ENCODE measurements around the gene PFDN4. TPM values are rescaled to one million over a fixed set of nuclear protein-coding genes. Genes with fewer than 3 reads are reported as not detected.

Gene PFDN4
- total and polyA plus RNA-seq, 2 of the 13 experiments (the other 11 are each of a cell fraction or from before 2014, with no cell fraction given) = 59.8 to 227 TPM

DNA sequence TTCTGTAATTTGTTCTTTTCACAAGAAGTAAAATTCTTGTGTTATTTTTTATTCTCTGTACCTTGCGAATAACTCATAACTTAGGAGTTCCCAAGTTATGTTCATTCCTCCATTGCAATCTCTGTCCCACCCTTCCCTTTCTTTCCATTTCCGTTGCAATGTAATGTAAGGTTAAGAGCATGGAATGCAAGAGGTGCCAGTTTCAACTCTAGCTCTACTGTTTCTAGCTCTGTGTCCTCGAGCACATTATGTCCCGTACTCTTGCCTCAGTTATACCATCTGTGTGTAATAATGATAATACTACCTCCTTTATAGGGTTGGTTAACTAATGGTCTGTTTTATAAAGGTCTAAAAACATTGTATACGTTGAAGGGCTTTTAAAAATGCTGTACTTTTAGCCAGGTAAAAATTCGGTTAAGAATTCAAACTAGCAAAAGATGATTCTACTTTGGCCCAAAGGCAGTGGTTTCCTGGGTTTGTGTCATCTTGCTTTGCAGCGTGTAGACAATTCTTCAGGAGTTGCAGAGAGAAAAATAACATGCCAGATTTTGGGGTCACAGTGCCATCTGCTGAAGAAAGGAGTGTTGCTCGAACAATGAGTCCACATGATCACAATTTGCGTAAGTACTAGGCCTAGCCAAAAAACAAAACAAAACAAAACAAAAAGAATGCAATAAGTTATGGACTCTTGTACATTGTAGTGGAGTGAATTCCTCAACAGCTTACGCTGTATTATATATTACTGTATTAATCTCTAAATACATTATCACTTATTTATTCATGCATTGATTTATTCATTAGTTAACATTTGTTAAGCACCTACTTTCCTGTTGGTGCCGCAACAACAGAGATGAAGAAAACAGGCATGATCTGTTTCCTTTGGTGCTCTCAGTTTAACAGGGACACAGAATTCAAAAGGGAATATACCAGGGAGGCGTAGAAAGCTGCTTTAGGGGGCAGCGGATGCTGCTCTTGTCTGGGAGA, 10.0 kb upstream of the PFDN4 start (continued):
- no peak for TF ChIP-seq DPF2 (CRISPR knock-in tag; IDR thresholded peaks at IDR 0.05; ENCODE audit: borderline replicate concordance, low read depth)
- no peak for TF ChIP-seq SIX1 (CRISPR knock-in tag; IDR thresholded peaks at IDR 0.05; ENCODE audit: borderline replicate concordance)
- TF ChIP-seq, protein P1, sequence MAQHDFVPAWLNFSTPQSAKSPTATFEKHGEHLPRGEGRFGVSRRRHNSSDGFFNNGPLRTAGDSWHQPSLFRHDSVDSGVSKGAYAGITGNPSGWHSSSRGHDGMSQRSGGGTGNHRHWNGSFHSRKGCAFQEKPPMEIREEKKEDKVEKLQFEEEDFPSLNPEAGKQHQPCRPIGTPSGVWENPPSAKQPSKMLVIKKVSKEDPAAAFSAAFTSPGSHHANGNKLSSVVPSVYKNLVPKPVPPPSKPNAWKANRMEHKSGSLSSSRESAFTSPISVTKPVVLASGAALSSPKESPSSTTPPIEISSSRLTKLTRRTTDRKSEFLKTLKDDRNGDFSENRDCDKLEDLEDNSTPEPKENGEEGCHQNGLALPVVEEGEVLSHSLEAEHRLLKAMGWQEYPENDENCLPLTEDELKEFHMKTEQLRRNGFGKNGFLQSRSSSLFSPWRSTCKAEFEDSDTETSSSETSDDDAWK (CRISPR knock-in tag; IDR thresholded peaks at IDR 0.05) = no peak
- TF ChIP-seq ZNF766 (CRISPR knock-in tag; IDR thresholded peaks at IDR 0.05; ENCODE audit: borderline replicate concordance) = no peak
- no peak for TF ChIP-seq ZNF615 (CRISPR knock-in tag; IDR thresholded peaks at IDR 0.05; ENCODE audit: borderline replicate concordance)
- no peak for TF ChIP-seq NONO (IDR thresholded peaks at IDR 0.05)
- TF ChIP-seq NONO (CRISPR knock-in tag; conservative IDR thresholded peaks at IDR 0.05) = no peak
- peak; percentile 70 for TF ChIP-seq ZNF24 (IDR thresholded peaks at IDR 0.05)
- TF ChIP-seq, protein P2, sequence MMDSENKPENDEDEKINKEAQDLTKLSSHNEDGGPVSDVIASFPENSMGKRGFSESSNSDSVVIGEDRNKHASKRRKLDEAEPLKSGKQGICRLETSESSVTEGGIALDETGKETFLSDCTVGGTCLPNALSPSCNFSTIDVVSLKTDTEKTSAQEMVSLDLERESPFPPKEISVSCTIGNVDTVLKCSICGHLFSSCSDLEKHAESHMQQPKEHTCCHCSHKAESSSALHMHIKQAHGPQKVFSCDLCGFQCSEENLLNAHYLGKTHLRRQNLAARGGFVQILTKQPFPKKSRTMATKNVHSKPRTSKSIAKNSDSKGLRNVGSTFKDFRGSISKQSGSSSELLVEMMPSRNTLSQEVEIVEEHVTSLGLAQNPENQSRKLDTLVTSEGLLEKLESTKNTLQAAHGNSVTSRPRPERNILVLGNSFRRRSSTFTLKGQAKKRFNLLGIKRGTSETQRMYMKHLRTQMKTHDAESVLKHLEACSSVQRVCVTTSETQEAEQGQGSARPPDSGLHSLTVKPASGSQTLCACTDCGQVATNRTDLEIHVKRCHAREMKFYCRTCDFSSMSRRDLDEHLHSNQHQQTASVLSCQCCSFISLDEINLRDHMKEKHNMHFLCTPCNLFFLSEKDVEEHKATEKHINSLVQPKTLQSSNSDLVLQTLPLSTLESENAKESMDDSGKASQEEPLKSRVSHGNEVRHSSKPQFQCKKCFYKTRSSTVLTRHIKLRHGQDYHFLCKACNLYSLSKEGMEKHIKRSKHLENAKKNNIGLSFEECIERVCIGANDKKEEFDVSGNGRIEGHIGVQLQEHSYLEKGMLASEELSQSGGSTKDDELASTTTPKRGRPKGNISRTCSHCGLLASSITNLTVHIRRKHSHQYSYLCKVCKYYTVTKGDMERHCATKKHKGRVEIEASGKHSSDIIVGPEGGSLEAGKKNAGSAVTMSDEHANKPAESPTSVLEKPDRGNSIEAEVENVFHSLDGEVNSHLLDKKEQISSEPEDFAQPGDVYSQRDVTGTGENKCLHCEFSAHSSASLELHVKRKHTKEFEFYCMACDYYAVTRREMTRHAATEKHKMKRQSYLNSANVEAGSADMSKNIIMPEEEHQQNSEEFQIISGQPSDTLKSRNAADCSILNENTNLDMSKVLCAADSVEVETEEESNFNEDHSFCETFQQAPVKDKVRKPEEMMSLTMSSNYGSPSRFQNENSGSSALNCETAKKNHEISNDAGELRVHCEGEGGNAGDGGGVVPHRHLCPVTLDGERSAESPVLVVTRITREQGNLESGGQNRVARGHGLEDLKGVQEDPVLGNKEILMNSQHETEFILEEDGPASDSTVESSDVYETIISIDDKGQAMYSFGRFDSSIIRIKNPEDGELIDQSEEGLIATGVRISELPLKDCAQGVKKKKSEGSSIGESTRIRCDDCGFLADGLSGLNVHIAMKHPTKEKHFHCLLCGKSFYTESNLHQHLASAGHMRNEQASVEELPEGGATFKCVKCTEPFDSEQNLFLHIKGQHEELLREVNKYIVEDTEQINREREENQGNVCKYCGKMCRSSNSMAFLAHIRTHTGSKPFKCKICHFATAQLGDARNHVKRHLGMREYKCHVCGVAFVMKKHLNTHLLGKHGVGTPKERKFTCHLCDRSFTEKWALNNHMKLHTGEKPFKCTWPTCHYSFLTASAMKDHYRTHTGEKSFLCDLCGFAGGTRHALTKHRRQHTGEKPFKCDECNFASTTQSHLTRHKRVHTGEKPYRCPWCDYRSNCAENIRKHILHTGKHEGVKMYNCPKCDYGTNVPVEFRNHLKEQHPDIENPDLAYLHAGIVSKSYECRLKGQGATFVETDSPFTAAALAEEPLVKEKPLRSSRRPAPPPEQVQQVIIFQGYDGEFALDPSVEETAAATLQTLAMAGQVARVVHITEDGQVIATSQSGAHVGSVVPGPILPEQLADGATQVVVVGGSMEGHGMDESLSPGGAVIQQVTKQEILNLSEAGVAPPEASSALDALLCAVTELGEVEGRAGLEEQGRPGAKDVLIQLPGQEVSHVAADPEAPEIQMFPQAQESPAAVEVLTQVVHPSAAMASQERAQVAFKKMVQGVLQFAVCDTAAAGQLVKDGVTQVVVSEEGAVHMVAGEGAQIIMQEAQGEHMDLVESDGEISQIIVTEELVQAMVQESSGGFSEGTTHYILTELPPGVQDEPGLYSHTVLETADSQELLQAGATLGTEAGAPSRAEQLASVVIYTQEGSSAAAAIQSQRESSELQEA (CRISPR knock-in tag; IDR thresholded peaks at IDR 0.05; ENCODE audit: not compliant biosample characterization) = no peak
- TF ChIP-seq, protein P3, sequence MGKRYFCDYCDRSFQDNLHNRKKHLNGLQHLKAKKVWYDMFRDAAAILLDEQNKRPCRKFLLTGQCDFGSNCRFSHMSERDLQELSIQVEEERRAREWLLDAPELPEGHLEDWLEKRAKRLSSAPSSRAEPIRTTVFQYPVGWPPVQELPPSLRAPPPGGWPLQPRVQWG (CRISPR knock-in tag; IDR thresholded peaks at IDR 0.05; ENCODE audit: borderline replicate concordance, low read depth) = no peak
- TF ChIP-seq FLYWCH1 (CRISPR knock-in tag; IDR thresholded peaks at IDR 0.05) = no peak
- TF ChIP-seq, protein P4, sequence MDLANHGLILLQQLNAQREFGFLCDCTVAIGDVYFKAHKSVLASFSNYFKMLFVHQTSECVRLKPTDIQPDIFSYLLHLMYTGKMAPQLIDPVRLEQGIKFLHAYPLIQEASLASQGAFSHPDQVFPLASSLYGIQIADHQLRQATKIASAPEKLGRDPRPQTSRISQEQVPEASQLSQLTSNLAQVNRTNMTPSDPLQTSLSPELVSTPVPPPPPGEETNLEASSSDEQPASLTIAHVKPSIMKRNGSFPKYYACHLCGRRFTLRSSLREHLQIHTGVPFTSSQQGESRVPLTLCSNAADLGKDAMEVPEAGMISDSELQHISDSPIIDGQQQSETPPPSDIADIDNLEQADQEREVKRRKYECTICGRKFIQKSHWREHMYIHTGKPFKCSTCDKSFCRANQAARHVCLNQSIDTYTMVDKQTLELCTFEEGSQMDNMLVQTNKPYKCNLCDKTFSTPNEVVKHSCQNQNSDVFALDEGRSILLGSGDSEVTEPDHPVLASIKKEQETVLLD (CRISPR knock-in tag; IDR thresholded peaks at IDR 0.05; ENCODE audit: low read depth) = no peak
- peak; percentile 28; the same call in 1 of the 2 replicates for TF ChIP-seq NCOA2 (CRISPR knock-in tag; IDR thresholded peaks at IDR 0.05)
- TF ChIP-seq, protein P5, sequence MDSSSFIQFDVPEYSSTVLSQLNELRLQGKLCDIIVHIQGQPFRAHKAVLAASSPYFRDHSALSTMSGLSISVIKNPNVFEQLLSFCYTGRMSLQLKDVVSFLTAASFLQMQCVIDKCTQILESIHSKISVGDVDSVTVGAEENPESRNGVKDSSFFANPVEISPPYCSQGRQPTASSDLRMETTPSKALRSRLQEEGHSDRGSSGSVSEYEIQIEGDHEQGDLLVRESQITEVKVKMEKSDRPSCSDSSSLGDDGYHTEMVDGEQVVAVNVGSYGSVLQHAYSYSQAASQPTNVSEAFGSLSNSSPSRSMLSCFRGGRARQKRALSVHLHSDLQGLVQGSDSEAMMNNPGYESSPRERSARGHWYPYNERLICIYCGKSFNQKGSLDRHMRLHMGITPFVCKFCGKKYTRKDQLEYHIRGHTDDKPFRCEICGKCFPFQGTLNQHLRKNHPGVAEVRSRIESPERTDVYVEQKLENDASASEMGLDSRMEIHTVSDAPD (CRISPR knock-in tag; IDR thresholded peaks at IDR 0.05) = no peak
